ENCODE data around the gene MYADML2.

MYADML2 gene

DNA sequence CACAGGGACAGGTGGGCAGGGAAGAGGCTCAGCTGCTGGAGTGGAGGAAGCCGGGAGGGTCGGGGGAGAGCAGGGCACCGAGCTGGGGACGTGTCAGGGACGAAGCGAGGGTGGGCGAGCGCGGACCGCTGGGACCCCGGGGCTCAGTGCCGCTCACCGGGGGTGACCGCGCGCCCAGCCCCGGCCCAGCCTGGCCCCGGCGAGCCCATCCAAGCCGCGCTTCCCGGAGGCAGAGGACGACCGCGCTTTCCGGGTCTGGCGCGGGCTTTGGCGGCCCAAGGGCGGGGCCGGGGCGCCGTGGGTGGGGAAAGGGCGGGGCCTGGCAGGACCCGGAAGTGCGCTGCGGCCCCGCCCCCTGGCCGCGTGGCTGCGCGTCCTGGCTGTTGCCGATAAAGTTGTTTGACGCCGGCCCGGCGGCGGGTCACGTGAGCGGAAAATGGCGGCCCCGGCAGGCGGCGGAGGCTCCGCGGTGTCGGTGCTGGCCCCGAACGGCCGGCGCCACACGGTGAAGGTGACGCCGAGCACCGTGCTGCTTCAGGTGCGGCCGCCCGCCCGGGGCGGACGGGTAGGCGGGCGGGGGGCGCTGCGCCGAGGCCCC lies 30.3 kb upstream of the MYADML2 start, which contains the start of gene ASPSCR1:
Gene ASPSCR1, plus strand, starts transcription at position 419 of the 598 bp plus-strand sequence. Its CDS starts 18 bp downstream, at position 437.
- peak within 1 kb of the TSS; percentile 73 for H2AFZ ChIP-seq (ENCODE audit: low read length, unreplicated experiment)
- H3K27me3 ChIP-seq (ENCODE audit: insufficient read depth, low read length): no peaks in the 10 kb centered on the region
- H3K4me1 ChIP-seq (ENCODE audit: control insufficient read depth, insufficient read depth, low read length, unreplicated experiment): peaks cover 8% of the 10 kb centered on the region
- peak within 1 kb of the TSS; percentile 78; the same call in 1 of the 2 replicates for H3K27ac ChIP-seq (ENCODE audit: low read depth, low read length)
- peak within 1 kb of the TSS; percentile 80 for H3K4me3 ChIP-seq (ENCODE audit: low read depth, low read length)
- no peaks in the 10 kb centered on the region for H3K36me3 ChIP-seq (ENCODE audit: insufficient read depth, low read length)
- no peaks in the 10 kb centered on the region for H3K79me2 ChIP-seq (ENCODE audit: control insufficient read depth, insufficient read depth, low read length, unreplicated experiment)

DNA sequence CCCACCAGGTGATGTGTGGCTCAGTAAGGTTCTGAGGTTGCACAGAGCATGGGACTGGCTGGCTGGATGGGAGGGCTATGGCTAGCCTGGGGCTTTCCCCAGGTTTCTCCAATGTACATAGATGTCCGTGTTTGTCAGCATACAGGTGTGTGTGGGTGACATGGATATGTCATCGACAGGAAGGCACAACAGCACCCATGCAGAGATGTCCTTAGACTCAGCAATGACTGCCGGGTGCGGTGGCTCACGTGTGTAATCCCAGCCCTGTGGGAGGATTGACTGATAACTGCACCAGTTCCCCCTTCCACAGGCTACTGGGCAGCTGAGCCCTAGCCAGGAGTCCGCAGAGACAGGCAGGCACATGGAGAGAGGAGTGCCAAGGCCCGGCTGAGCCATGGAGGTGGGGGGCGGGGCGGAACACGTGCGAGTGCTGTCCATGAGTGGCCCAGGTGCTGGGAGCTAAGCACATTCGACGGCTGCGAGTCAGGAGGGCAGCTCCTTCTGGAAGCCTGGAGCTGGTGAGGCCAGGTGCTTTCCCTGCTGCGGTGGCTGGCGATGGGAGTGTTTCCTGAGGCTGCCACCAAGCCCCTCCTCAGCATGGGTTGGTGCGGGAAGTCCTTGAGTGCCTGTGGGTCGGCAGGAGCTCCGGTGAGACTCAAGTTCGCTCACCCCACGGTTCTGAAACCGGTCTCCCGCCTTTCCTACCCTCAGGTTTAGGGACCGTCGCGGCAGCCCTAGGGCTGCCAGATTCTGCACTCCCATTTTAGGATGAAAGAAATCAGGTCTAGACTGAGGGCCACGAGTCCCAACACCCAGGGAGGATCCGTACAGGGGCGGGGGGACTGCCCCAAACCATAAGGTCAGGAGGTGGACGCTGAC lies 29.5 kb upstream of the MYADML2 start:
- H3K27ac ChIP-seq (ENCODE audit: low read depth, low read length): no peak overlapping the region
- peak overlapping the region; percentile 57 for H2AFZ ChIP-seq (ENCODE audit: low read length, unreplicated experiment)
- no peaks in the 10 kb centered on the region for H3K36me3 ChIP-seq (ENCODE audit: insufficient read depth, low read length)
- H3K4me1 ChIP-seq (ENCODE audit: control insufficient read depth, insufficient read depth, low read length, unreplicated experiment): peaks cover 8% of the 10 kb centered on the region
- no peaks in the 10 kb centered on the region for H3K27me3 ChIP-seq (ENCODE audit: insufficient read depth, low read length)
- H3K4me3 ChIP-seq (ENCODE audit: low read depth, low read length): peak overlapping the region; percentile 80
- H3K79me2 ChIP-seq (ENCODE audit: control insufficient read depth, insufficient read depth, low read length, unreplicated experiment): no peaks in the 10 kb centered on the region

DNA sequence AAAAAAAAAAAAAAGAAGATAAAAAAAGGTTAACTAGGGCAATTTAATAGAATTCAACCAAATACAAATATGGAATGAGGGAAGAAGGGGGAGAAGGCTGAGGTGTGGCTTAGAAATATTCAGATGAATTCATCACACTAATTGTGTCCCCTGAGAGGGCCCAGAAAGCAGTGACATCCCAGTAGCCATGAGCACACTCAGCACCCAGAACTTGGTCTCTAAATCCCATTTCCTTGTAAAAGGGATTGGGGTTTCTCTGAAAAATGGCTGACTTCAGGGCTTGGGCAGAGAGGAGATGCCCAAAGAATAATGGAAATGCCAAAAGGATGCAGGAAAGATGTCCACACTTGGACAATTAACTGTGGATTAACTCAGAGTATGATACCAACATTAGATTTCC lies 26.4 kb upstream of the MYADML2 start:
- no peaks in the 10 kb centered on the region for H3K79me2 ChIP-seq (ENCODE audit: control insufficient read depth, insufficient read depth, low read length, unreplicated experiment)
- H3K4me3 ChIP-seq (ENCODE audit: low read depth, low read length): no peak overlapping the region
- no peaks in the 10 kb centered on the region for H3K27me3 ChIP-seq (ENCODE audit: insufficient read depth, low read length)
- no peaks in the 10 kb centered on the region for H3K36me3 ChIP-seq (ENCODE audit: insufficient read depth, low read length)
- H3K4me1 ChIP-seq (ENCODE audit: control insufficient read depth, insufficient read depth, low read length, unreplicated experiment): peaks cover 6% of the 10 kb centered on the region
- H3K27ac ChIP-seq (ENCODE audit: low read depth, low read length): no peak overlapping the region
- H2AFZ ChIP-seq (ENCODE audit: low read length, unreplicated experiment): no peak overlapping the region

DNA sequence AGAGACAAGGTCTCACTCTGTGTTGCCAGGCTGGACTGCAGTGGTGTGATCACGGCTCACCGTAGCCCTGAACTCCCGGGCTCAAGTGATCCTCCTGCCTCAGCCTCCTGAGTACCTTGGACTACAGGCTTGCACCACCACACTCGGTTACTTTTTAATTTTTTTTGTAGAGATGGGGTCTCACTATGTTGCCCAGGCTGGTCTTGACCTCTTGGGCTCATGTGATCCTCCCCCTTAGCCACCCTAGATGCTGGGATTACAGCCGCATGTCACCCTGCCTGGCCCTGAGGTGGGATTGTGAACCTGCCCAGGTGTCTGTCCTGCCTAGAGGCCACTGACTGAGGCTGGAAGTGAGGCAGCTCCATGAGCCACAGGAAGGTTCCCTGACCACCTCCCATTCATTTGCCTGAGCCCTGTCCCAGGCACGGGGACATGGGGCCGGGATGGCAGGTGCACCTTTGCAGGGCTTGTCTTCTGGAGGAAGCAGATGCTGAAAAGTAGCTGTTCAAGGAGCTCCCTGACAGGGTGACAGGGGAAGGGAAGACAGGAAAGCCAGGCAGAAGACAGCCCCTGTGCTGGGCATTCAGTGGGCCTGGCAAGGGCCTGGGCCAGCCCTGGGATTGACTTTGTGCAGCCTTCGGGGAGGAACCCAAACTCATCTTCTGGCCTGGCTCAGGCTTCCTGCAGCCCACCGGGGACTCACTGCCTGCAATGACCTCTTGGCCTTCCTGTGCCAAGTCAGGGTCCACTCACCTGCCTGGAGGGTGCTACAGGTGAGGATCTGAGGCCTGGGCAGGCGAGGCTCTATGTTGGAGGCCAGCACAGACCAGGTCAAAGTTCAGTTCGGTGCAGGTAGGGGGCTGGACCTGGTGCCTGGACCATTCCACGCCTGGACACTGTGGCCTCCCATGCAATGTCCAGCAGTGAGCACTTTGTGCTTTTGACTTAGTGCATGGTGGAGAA lies 22.1 kb upstream of the MYADML2 start:
- peaks cover 4% of the 10 kb centered on the region; the same call in 1 of the 2 replicates for H3K27me3 ChIP-seq (ENCODE audit: insufficient read depth, low read length)
- H3K4me3 ChIP-seq (ENCODE audit: low read depth, low read length): no peak overlapping the region
- no peaks in the 10 kb centered on the region for H3K79me2 ChIP-seq (ENCODE audit: control insufficient read depth, insufficient read depth, low read length, unreplicated experiment)
- H3K36me3 ChIP-seq (ENCODE audit: insufficient read depth, low read length): no peaks in the 10 kb centered on the region
- H2AFZ ChIP-seq (ENCODE audit: low read length, unreplicated experiment): no peak overlapping the region
- no peak overlapping the region for H3K27ac ChIP-seq (ENCODE audit: low read depth, low read length)
- peaks cover 3% of the 10 kb centered on the region for H3K4me1 ChIP-seq (ENCODE audit: control insufficient read depth, insufficient read depth, low read length, unreplicated experiment)

DNA sequence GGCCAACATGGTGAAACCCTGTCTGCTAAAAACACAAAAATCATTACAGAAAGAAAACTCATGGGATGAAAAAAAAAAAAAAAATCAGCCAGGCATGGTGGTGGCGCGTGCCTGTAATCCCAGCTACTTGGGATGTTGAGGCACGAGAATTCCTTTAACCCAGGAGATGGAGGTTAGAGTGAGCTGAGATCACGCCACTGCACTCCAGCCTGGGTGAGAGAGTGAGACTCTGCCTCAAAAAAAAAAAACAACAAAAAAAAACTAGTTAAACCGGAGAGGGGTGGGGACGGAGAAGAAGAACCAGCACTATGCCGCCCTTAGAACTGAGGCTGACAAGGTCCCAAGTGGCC lies 21.3 kb upstream of the MYADML2 start:
- no peak overlapping the region for H2AFZ ChIP-seq (ENCODE audit: low read length, unreplicated experiment)
- no peaks in the 10 kb centered on the region for H3K36me3 ChIP-seq (ENCODE audit: insufficient read depth, low read length)
- peaks cover 11% of the 10 kb centered on the region; the same call in 1 of the 2 replicates for H3K27me3 ChIP-seq (ENCODE audit: insufficient read depth, low read length)
- H3K27ac ChIP-seq (ENCODE audit: low read depth, low read length): no peak overlapping the region
- peak overlapping the region; percentile 20; the same call in 1 of the 2 replicates for H3K4me3 ChIP-seq (ENCODE audit: low read depth, low read length)
- peaks cover 3% of the 10 kb centered on the region for H3K4me1 ChIP-seq (ENCODE audit: control insufficient read depth, insufficient read depth, low read length, unreplicated experiment)
- no peaks in the 10 kb centered on the region for H3K79me2 ChIP-seq (ENCODE audit: control insufficient read depth, insufficient read depth, low read length, unreplicated experiment)

DNA sequence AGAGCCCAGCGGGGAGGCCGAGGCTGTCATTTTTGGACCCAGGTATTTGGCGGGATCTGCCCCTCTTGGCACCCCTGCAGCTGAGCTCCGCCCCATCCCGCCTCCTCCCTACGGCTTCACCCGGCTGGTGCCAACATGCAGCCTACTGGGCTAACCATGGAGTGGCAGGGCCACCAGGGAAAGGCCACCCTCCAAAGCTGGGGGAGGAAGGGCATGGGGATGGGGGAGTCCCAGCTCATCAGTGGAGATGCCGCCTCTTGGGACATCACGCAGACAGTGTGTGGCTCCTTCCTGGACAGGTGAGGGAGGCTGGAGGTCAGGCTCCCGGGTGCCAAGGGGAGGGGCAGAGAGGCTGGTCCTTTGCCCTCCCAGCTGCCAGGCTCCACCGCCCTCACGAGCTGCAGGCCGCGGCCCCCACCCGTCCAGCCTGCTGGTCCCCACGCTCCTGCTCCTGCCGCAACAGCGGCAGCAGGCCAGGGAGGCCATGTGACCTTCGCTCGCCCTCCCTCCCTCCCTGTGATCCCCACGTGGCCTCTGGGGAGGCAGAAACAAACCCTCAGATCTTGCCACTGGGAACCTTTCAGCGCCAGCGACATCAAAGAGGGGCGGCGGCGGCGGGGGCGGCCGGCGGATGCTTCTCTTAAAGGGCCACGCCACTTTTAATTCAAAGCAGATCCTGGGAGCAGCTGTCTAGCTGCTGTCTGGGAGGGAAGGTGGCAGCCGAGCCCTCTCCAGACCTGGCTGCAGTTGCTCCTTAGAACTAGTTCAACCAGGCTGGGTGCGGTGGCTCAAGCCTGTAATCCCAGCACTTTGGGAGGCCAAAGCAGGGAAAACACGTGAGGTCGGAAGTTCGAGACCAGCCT lies 20.7 kb upstream of the MYADML2 start:
- peaks cover 3% of the 10 kb centered on the region for H3K4me1 ChIP-seq (ENCODE audit: control insufficient read depth, insufficient read depth, low read length, unreplicated experiment)
- H2AFZ ChIP-seq (ENCODE audit: low read length, unreplicated experiment): no peak overlapping the region
- peaks cover 16% of the 10 kb centered on the region; the same call in 1 of the 2 replicates for H3K27me3 ChIP-seq (ENCODE audit: insufficient read depth, low read length)
- no peak overlapping the region for H3K27ac ChIP-seq (ENCODE audit: low read depth, low read length)
- H3K4me3 ChIP-seq (ENCODE audit: low read depth, low read length): peak overlapping the region; percentile 20; the same call in 1 of the 2 replicates
- H3K36me3 ChIP-seq (ENCODE audit: insufficient read depth, low read length): no peaks in the 10 kb centered on the region
- H3K79me2 ChIP-seq (ENCODE audit: control insufficient read depth, insufficient read depth, low read length, unreplicated experiment): no peaks in the 10 kb centered on the region

DNA sequence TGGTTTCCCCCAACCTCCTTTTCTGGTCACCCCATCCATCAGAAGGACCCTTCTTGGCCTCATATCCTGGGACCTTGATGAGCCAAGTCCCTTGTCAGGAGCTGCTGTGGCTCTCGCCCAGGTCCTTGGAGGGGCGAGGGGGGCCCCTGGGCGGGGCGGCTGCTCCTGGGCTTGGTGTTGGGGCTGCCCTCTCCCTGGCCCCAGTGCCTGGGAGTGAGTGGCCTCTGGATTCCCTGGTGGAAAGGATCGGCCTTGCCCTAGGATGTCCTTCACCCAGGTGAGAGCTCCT lies 20.2 kb upstream of the MYADML2 start:
- Histone ChIP-seq H3K27ac (ENCODE audit: low read depth, low read length) (no peak overlapping the region), H3K4me1 (ENCODE audit: control insufficient read depth, insufficient read depth, low read length, unreplicated experiment) (peaks cover 3% of the 10 kb centered on the region), H3K4me3 (ENCODE audit: low read depth, low read length) (no peak overlapping the region), H3K36me3 (ENCODE audit: insufficient read depth, low read length) (no peaks in the 10 kb centered on the region), H2AFZ (ENCODE audit: low read length, unreplicated experiment) (no peak overlapping the region), H3K79me2 (ENCODE audit: control insufficient read depth, insufficient read depth, low read length, unreplicated experiment) (no peaks in the 10 kb centered on the region), H3K27me3 (ENCODE audit: insufficient read depth, low read length) (peaks cover 21% of the 10 kb centered on the region)

DNA sequence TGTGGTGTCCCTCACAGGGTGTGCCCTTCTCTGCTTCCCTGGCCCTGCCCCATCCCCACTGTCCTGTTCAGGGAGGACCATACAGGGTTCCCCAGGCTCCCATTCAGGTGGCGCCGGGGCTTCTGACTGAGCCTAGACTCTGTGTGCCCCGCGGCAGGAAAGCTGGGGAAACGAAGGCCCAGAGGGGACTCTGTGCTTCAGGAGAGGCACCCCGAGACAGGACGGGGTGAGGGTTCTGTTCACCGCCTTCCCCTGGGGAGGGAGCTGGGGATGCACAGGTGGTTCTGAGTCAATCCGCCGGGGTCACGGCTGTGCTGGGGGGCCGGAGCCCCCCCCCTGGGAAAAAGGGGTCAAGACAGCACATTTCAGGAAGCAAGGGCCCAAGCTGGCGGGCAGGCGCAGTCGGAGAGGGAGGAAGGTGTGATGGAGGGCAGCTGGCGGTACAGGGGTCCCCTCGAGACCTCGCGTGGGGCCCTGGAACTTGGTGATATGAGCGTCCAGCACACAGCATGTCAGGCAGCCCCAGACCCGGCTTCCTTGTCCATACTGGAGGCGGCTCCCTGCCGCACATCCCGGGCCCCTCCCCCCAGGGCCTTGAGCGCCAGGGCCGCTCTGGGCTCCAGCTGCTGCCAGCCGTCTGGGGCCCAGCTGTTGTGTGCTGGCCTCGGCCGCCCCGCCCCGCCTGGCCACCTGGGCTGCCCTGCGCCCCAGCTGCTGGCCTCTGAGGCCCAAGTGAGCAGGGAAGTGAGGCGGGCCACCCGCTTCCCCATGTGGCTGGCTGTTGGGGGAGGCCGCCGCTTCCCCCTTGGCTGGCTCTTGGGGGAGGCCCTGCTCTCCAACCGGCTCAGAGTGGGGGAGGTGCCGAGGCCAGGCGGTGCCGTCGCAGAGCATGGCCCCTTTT lies 19.6 kb upstream of the MYADML2 start:
- Histone ChIP-seq H3K27ac (ENCODE audit: low read depth, low read length) (no peak overlapping the region), H3K27me3 (ENCODE audit: insufficient read depth, low read length) (peaks cover 27% of the 10 kb centered on the region)

DNA sequence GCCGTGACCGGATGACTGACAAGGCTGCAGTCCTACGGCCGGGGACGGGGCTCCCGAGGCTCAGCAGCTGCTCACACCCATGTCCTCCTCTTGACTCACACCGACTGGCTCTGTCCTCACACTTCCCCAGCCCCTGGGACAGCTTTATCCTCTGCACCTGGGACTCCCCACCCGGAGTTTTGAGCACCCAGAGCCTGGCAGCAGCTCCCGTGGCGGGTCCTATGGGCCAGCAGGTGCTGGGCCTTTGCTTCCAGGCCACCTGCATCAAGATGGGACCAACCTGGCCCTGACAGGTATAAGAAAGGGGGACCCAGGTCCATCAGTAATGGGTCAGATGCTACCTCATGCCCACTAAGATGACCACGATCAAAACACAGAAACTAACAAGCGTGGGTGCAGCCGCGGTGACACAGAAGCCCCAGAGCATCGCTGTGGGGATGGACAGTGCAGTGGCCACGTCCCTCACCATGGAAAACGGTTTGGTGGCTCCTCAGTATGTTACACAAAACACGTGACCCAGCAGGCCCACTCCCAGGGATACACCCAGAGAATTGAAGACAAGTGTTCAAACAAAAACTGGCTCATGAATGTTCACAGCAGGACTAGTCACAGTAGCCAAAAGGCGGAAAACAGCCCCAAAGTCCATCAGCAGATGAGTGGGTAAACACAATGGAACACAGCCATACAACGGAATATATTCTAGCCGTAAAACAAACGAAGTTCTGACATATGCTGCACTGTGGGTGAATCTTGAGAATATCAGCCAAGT lies 17.2 kb upstream of the MYADML2 start:
- Histone ChIP-seq H2AFZ (ENCODE audit: low read length, unreplicated experiment) (no peak overlapping the region), H3K79me2 (ENCODE audit: control insufficient read depth, insufficient read depth, low read length, unreplicated experiment) (no peaks in the 10 kb centered on the region), H3K27me3 (ENCODE audit: insufficient read depth, low read length) (peaks cover 43% of the 10 kb centered on the region), H3K4me3 (ENCODE audit: low read depth, low read length) (no peak overlapping the region), H3K27ac (ENCODE audit: low read depth, low read length) (no peak overlapping the region), H3K36me3 (ENCODE audit: insufficient read depth, low read length) (no peaks in the 10 kb centered on the region), H3K4me1 (ENCODE audit: control insufficient read depth, insufficient read depth, low read length, unreplicated experiment) (peaks cover 3% of the 10 kb centered on the region)

More for the DNA sequence above, 19.6 kb upstream of the MYADML2 start:
- Histone ChIP-seq H3K4me1 (ENCODE audit: control insufficient read depth, insufficient read depth, low read length, unreplicated experiment) (peaks cover 3% of the 10 kb centered on the region), H3K79me2 (ENCODE audit: control insufficient read depth, insufficient read depth, low read length, unreplicated experiment) (no peaks in the 10 kb centered on the region), H3K4me3 (ENCODE audit: low read depth, low read length) (no peak overlapping the region), H3K36me3 (ENCODE audit: insufficient read depth, low read length) (no peaks in the 10 kb centered on the region), H2AFZ (ENCODE audit: low read length, unreplicated experiment) (no peak overlapping the region)

All from ACC112 (cell line).